GM23248 (cell line): ENCODE results near the gene PRXL2B. TPM values are rescaled to one million over a fixed set of nuclear protein-coding genes. Genes with fewer than 3 reads are reported as not detected.

ENCODE experiments used
- DNase-seq: peaks from one replicate; pipeline ENCODE4 v3.0.0-alpha.2; 2015
- H2AFZ ChIP-seq: fragments of 200-600 bp; sonication (generic); 2 replicates; pipeline ENCODE4 v1.6.1; 2016; ENCODE audit warnings: antibody characterized with exemption
- H3F3A ChIP-seq: fragments of 200-600 bp; sonication (generic); 2 replicates; pipeline ENCODE4 v1.6.1; 2016; ENCODE audit warnings: mild to moderate bottlenecking, antibody characterized with exemption, mixed run types; ENCODE audit not compliant: insufficient read depth
- H3K27ac ChIP-seq: fragments of 200-600 bp; sonication (generic); 2 replicates; pipeline ENCODE4 v1.5.1; 2016; ENCODE audit warnings: mild to moderate bottlenecking
- H3K27me3 ChIP-seq: fragments of 200-600 bp; sonication (generic); replicated peaks from 2 replicates; pipeline ENCODE4 v1.6.1; 2016; ENCODE audit warnings: mild to moderate bottlenecking; ENCODE audit not compliant: insufficient read depth
- H3K36me3 ChIP-seq: fragments of 200-600 bp; sonication (generic); 2 replicates; pipeline ENCODE4 v1.6.1; 2016; ENCODE audit warnings: low read depth, mild to moderate bottlenecking
- H3K4me1 ChIP-seq: fragments of 200-600 bp; sonication (generic); 2 replicates; pipeline ENCODE4 v1.6.1; 2016; ENCODE audit warnings: mild to moderate bottlenecking; ENCODE audit not compliant: insufficient read depth
- H3K4me2 ChIP-seq: fragments of 200-600 bp; sonication (generic); one replicate; pipeline ENCODE4 v1.6.1; 2016; ENCODE audit warnings: mild to moderate bottlenecking; ENCODE audit not compliant: unreplicated experiment
- H3K4me3 ChIP-seq: fragments of 200-600 bp; sonication (generic); 2 replicates; pipeline ENCODE4 v1.5.1; 2016; ENCODE audit warnings: mild to moderate bottlenecking
- H3K79me2 ChIP-seq: fragments of 200-600 bp; sonication (generic); 2 replicates; pipeline ENCODE4 v1.6.1; 2016; ENCODE audit warnings: mild to moderate bottlenecking; ENCODE audit not compliant: insufficient read depth
- H3K9ac ChIP-seq: fragments of 200-600 bp; sonication (generic); 2 replicates; pipeline ENCODE4 v1.6.1; 2016; ENCODE audit warnings: mild to moderate bottlenecking
- H3K9me2 ChIP-seq: fragments of 200-600 bp; sonication (generic); 2 replicates; pipeline ENCODE4 v1.6.1; 2016; ENCODE audit warnings: mixed run types, mild to moderate bottlenecking, moderate library complexity; ENCODE audit not compliant: insufficient read depth
- H3K9me3 ChIP-seq: fragments of 200-600 bp; sonication (generic); one replicate; pipeline ENCODE4 v1.6.1; 2017; ENCODE audit warnings: low read depth
- H4K20me1 ChIP-seq: fragments of 200-600 bp; sonication (generic); 2 replicates; pipeline ENCODE4 v1.6.0; 2016; ENCODE audit not compliant: insufficient read depth
- EZH2 ChIP-seq: fragments of 200-600 bp; sonication (generic); IDR thresholded peaks from 2 replicates; pipeline ENCODE4 v1.6.1; 2018; ENCODE audit warnings: antibody characterized with exemption, mild to moderate bottlenecking; ENCODE audit not compliant: insufficient read depth, poor library complexity, severe bottlenecking
- EZH2phosphoT487 ChIP-seq: fragments of 200-600 bp; sonication (generic); IDR thresholded peaks from 2 replicates; pipeline ENCODE4 v1.6.1; 2018; ENCODE audit warnings: antibody characterized with exemption, moderate library complexity, mild to moderate bottlenecking, low read depth; ENCODE audit not compliant: insufficient read depth
- WGBS, 2 experiments: methylation state at CpG; one replicate each; pipeline ENCODE4 v1.1.6; 2015 to 2017; ENCODE audit warnings: low lambda C conversion rate in 2 of 2, low coverage in 1 of 2; ENCODE audit errors: missing lambda C conversion rate in 2 of 2; 5-methylcytosine and 5-hydroxymethylcytosine counted together
- in situ Hi-C: fragments of 300-500 bp; cut with MboI; formaldehyde crosslinking; loops from 2 replicates; pipeline ENCODE4 v1.15.0; 2020
- polyA plus RNA-seq: library from polyadenylated mRNA; unstranded; fragments of >200 nt; fragmentation: Nextera tagmentation; extraction: Ambion mirVana; gene quantifications from 2 replicates; pipeline ENCODE4 v1.2.1, GENCODE V29; 2016
- total RNA-seq: library from RNA; depleted of rRNA; stranded (reverse); fragments of >200 nt; shearing (Covaris generic); gene quantifications from 2 replicates; pipeline ENCODE4 v1.2.3, GENCODE V29; 2014

Gene PRXL2B
- total and polyA plus RNA-seq, 2 experiments from 2014 or later, result 11.3 to 13.5 TPM

DNA sequence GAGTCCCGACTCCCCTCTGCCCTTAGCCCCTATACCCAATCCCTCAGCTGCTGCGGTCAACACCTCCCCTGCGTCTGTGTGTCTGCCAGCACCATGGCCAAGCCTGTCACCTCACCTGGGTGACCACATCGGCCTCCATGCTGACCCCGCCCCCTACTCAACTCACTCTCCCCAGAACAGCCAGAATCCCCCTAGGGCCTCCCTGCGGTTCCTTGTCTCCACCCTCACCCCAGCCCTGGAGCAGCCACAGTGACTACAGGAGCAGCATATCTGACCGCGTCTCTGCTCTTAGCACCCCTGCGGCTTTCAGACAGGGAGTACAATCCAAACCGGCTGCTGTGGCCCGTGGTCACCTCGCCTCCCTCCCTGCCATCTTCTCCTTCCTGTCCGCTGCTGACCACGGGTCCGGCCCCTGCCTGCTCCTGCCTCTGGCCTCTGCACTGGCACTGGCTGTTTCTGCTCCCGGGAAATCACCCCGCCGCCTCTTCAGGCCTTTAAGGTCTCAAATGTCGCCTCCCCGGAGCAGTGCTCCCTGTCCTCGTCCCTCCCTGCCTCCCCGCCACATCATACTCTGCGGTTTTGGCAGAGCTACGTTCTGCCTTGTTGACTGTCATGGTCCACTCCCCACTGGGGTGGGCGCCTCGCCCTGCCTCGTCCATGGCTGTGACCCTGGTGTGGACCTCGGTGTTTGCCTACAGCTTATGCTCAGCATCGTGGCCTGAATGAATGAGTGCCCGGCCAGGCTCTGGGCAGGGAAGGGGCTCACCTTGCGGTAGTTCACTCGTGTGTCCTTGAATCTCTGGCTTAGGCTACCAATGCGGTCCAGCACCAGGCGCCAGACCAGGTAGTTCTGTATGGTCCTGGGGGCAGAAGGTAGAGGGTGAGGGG is 11.1 kb downstream of the PRXL2B start:
- Histone ChIP-seq H3K9me3 (no peaks in the 10 kb centered on the region), H3K36me3 (no peaks in the 10 kb centered on the region), H3K27me3 (no peaks in the 10 kb centered on the region), H3K4me3 (no peak overlapping the region), H3K9me2 (no peaks in the 10 kb centered on the region), H3K4me1 (no peaks in the 10 kb centered on the region), H3F3A (no peaks in the 10 kb centered on the region), H3K9ac (no peak overlapping the region), H2AFZ (no peak overlapping the region), H3K27ac (no peak overlapping the region), H3K4me2 (no peak overlapping the region), H3K79me2 (no peaks in the 10 kb centered on the region), H4K20me1 (no peaks in the 10 kb centered on the region)
- in situ Hi-C loops, result no loop called here
- 64 to 68% methylated on average over 34 of the region's 34 CpGs for WGBS, 2 experiments
- no peak for DNase-seq
- TF ChIP-seq EZH2phosphoT487 (no peak), EZH2 (no peak)

GRCh38 chr1:2598329-2598931 is 11.9 kb downstream of the PRXL2B start:
- H3K27me3 ChIP-seq, result no peaks in the 10 kb centered on the region
- H3K9ac ChIP-seq, result no peak overlapping the region
- in situ Hi-C loops, result no loop called here
- no peaks in the 10 kb centered on the region for H3K4me1 ChIP-seq
- WGBS, 2 experiments, result 61 to 76% methylated on average over 3 of the region's 3 CpGs
- H3K79me2 ChIP-seq, result no peaks in the 10 kb centered on the region
- H3K4me3 ChIP-seq, result no peak overlapping the region
- H3K9me3 ChIP-seq, result no peaks in the 10 kb centered on the region
- DNase-seq, result no peak
- no peaks in the 10 kb centered on the region for H3F3A ChIP-seq
- H3K4me2 ChIP-seq, result no peak overlapping the region
- no peaks in the 10 kb centered on the region for H3K9me2 ChIP-seq
- no peaks in the 10 kb centered on the region for H3K36me3 ChIP-seq
- H2AFZ ChIP-seq, result no peak overlapping the region
- TF ChIP-seq EZH2phosphoT487 (no peak), EZH2 (no peak)
- H4K20me1 ChIP-seq, result no peaks in the 10 kb centered on the region
- no peak overlapping the region for H3K27ac ChIP-seq

GRCh38 chr1:2601721-2602303 is 15.2 kb downstream of the PRXL2B start:
- DNase-seq, result no peak
- TF ChIP-seq EZH2phosphoT487 (no peak), EZH2 (no peak)

GRCh38 chr1:2602311-2602835 is 15.8 kb downstream of the PRXL2B start:
- no peak overlapping the region for H3K27ac ChIP-seq
- no peak overlapping the region for H3K9ac ChIP-seq
- TF ChIP-seq EZH2phosphoT487 (no peak), EZH2 (no peak)
- H3K27me3 ChIP-seq, result no peaks in the 10 kb centered on the region
- H3K9me3 ChIP-seq, result no peaks in the 10 kb centered on the region
- H3K4me3 ChIP-seq, result no peak overlapping the region
- no peaks in the 10 kb centered on the region for H3K4me1 ChIP-seq
- WGBS, 2 experiments, result 54 to 56% methylated on average over 13 to 15 of the region's 15 CpGs
- no peaks in the 10 kb centered on the region for H3K36me3 ChIP-seq
- in situ Hi-C loops, result no loop called here
- H3K4me2 ChIP-seq, result no peak overlapping the region
- H3K9me2 ChIP-seq, result no peaks in the 10 kb centered on the region
- no peaks in the 10 kb centered on the region for H4K20me1 ChIP-seq
- no peak overlapping the region for H2AFZ ChIP-seq
- no peaks in the 10 kb centered on the region for H3K79me2 ChIP-seq
- no peak for DNase-seq
- no peaks in the 10 kb centered on the region for H3F3A ChIP-seq

More at GRCh38 chr1:2601721-2602303, 15.2 kb downstream of the PRXL2B start:
- Histone ChIP-seq H2AFZ (no peak overlapping the region), H3K4me3 (no peak overlapping the region), H3K9me3 (no peaks in the 10 kb centered on the region), H3K27me3 (no peaks in the 10 kb centered on the region), H3K9ac (no peak overlapping the region), H4K20me1 (no peaks in the 10 kb centered on the region), H3K36me3 (no peaks in the 10 kb centered on the region), H3K9me2 (no peaks in the 10 kb centered on the region), H3K79me2 (no peaks in the 10 kb centered on the region), H3K4me1 (no peaks in the 10 kb centered on the region), H3K27ac (no peak overlapping the region), H3F3A (no peaks in the 10 kb centered on the region), H3K4me2 (no peak overlapping the region)
- in situ Hi-C loops, result no loop called here
- WGBS, 2 experiments, result 59% methylated on average over 18 of the region's 18 CpGs
